Panc1 (cell line): ENCODE measurements around the gene TM9SF3. TPM values are rescaled to one million over a fixed set of nuclear protein-coding genes. Genes with fewer than 3 reads are reported as not detected.

Source experiments
- ATAC-seq: fragments of 200-7000 bp; cut with Tn5 transposase; 2 replicates; pipeline ENCODE4 v1.9.1; 2020; ENCODE audit warnings: mild to moderate bottlenecking, moderate library complexity
- BruUV-seq: library from RNA; stranded (reverse); fragments of 400-500 nt; replicated peaks from 2 replicates; lab custom pipeline; 2021; lab: Mats Ljungman, UMichigan
- CTCF ChIA-PET: fragments of 300-600 bp; sonication (Branson Sonifier 250); formaldehyde crosslinking; loops from one replicate; lab custom pipeline; 2022; ENCODE audit warnings: antibody characterized with exemption; lab: Charles Lee
- POLR2A ChIA-PET: fragments of 300-600 bp; sonication (Branson Sonifier 250); formaldehyde crosslinking; loops from one replicate; lab custom pipeline; 2022; ENCODE audit warnings: antibody characterized with exemption; lab: Charles Lee
- DNase-seq: peaks from one replicate; pipeline ENCODE4 v3.0.0-alpha.2; 2010; ENCODE audit warnings: low read depth, low spot score
- H3K27ac ChIP-seq: 2 replicates; pipeline ENCODE4 v1.5.1; 2011; ENCODE audit warnings: mild to moderate bottlenecking, low read length, inconsistent platforms
- H3K27me3 ChIP-seq: fragments of 200-500 bp; sonication (Bioruptor generic); 2 replicates; pipeline ENCODE4 v1.6.0; 2014; ENCODE audit warnings: low read length, inconsistent platforms; ENCODE audit not compliant: control insufficient read depth, insufficient read depth
- H3K36me3 ChIP-seq: fragments of 200-500 bp; sonication (Bioruptor generic); 2 replicates; pipeline ENCODE4 v1.5.1; 2014; ENCODE audit warnings: inconsistent platforms, mild to moderate bottlenecking, low read length, moderate library complexity; ENCODE audit not compliant: control insufficient read depth, insufficient read depth
- H3K4me1 ChIP-seq: 2 replicates; pipeline ENCODE4 v1.5.1; 2011; ENCODE audit warnings: inconsistent platforms, mild to moderate bottlenecking, low read length, moderate library complexity; ENCODE audit not compliant: control insufficient read depth, insufficient read depth
- H3K4me3 ChIP-seq, 2 experiments: 2 replicates each; pipeline ENCODE4 v1.5.1; 2011 to 2012; ENCODE audit warnings: low read depth in 2 of 2, low read length in 2 of 2, mild to moderate bottlenecking in 2 of 2, inconsistent platforms in 1 of 2, moderate library complexity in 1 of 2
- H3K9me3 ChIP-seq: fragments of 200-500 bp; sonication (Bioruptor generic); 2 replicates; pipeline ENCODE4 v1.5.1; 2014; ENCODE audit warnings: low read depth, mild to moderate bottlenecking, inconsistent platforms, low read length, moderate library complexity; ENCODE audit not compliant: control insufficient read depth, insufficient read depth
- CTCF ChIP-seq: fragments of 450-650 bp; IDR thresholded peaks from 2 replicates; pipeline ENCODE4 v1.5.1; 2017; ENCODE audit warnings: mild to moderate bottlenecking
- POLR2AphosphoS5 ChIP-seq: IDR thresholded peaks from 2 replicates; pipeline ENCODE4 v1.6.1; 2012; ENCODE audit warnings: mild to moderate bottlenecking, low read depth, low read length, moderate library complexity
- SIN3A ChIP-seq: IDR thresholded peaks from 2 replicates; pipeline ENCODE4 v1.6.1; 2012; ENCODE audit warnings: low read depth, mild to moderate bottlenecking, low read length, moderate library complexity, borderline replicate concordance; ENCODE audit not compliant: insufficient read depth
- TCF7L2 ChIP-seq: IDR thresholded peaks from 2 replicates; pipeline ENCODE4 v1.6.1; 2011; ENCODE audit warnings: mild to moderate bottlenecking, low read depth, low read length, inconsistent platforms
- in situ Hi-C: cut with HindIII; loops from 2 replicates; pipeline ENCODE4 v1.10.0; 2016; ENCODE audit warnings: low sequenced_read_pairs, low pct_unique_long_range_greater_than_20kb
- intact Hi-C: fragments of 100-400 bp; cut with micrococcal nuclease; formaldehyde crosslinking; loops from one replicate; pipeline ENCODE4 v1.10.0; 2022; ENCODE audit not compliant: unreplicated experiment
- total RNA-seq: library from RNA; stranded (reverse); gene quantifications from one replicate; pipeline ENCODE4 v1.2.1, GENCODE V29; 2021; ENCODE audit not compliant: unreplicated experiment
- TF ChIP-seq, protein P1 (sequence below), 2 experiments: IDR thresholded peaks; 2 replicates each; pipeline ENCODE4 v1.6.1; 2011 to 2012; ENCODE audit warnings: low read depth in 2 of 2, control low read depth in 1 of 2, low read length in 1 of 2, mild to moderate bottlenecking in 1 of 2, moderate library complexity in 1 of 2; ENCODE audit not compliant: insufficient read depth in 1 of 2

TM9SF3 gene
- total RNA-seq, 1 experiment from 2014 or later: 179 TPM

- H3K4me1 ChIP-seq: no peaks in the 10 kb centered on the region
- intact Hi-C loops: no loop called here
- H3K4me3 ChIP-seq: no peak overlapping the region
- DNase-seq (no peak), ATAC-seq (no peak)
- no peaks in the 10 kb centered on the region for H3K36me3 ChIP-seq
- POLR2A ChIA-PET: no interaction called here
- in situ Hi-C loops: no loop called here
- CTCF ChIA-PET: no interaction called here
- TF ChIP-seq, protein P1, sequence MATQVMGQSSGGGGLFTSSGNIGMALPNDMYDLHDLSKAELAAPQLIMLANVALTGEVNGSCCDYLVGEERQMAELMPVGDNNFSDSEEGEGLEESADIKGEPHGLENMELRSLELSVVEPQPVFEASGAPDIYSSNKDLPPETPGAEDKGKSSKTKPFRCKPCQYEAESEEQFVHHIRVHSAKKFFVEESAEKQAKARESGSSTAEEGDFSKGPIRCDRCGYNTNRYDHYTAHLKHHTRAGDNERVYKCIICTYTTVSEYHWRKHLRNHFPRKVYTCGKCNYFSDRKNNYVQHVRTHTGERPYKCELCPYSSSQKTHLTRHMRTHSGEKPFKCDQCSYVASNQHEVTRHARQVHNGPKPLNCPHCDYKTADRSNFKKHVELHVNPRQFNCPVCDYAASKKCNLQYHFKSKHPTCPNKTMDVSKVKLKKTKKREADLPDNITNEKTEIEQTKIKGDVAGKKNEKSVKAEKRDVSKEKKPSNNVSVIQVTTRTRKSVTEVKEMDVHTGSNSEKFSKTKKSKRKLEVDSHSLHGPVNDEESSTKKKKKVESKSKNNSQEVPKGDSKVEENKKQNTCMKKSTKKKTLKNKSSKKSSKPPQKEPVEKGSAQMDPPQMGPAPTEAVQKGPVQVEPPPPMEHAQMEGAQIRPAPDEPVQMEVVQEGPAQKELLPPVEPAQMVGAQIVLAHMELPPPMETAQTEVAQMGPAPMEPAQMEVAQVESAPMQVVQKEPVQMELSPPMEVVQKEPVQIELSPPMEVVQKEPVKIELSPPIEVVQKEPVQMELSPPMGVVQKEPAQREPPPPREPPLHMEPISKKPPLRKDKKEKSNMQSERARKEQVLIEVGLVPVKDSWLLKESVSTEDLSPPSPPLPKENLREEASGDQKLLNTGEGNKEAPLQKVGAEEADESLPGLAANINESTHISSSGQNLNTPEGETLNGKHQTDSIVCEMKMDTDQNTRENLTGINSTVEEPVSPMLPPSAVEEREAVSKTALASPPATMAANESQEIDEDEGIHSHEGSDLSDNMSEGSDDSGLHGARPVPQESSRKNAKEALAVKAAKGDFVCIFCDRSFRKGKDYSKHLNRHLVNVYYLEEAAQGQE (IDR thresholded peaks at IDR 0.05; ENCODE audit: insufficient read depth in 1 of 2, low read depth in 2 of 2, low read length in 1 of 2): no peak
- no peak for TF ChIP-seq POLR2AphosphoS5
- no TSS peak for BruUV-seq
- H3K9me3 ChIP-seq: no peaks in the 10 kb centered on the region
- H3K27me3 ChIP-seq: peaks cover 11% of the 10 kb centered on the region
- no peak overlapping the region for H3K27ac ChIP-seq
These were observed 24.0 kb upstream of the TM9SF3 start for GRCh38 chr10:96610817-96611216.

GRCh38 chr10:96609510-96609909 is 22.7 kb upstream of the TM9SF3 start:
- no peak overlapping the region for H3K4me3 ChIP-seq
- DNase-seq (no peak), ATAC-seq (no peak)
- intact Hi-C loops: no loop called here
- POLR2A ChIA-PET: no interaction called here
- H3K27me3 ChIP-seq: peaks cover 11% of the 10 kb centered on the region
- no TSS peak for BruUV-seq
- H3K27ac ChIP-seq: no peak overlapping the region
- in situ Hi-C loops: no loop called here
- CTCF ChIA-PET: no interaction called here
- H3K9me3 ChIP-seq: no peaks in the 10 kb centered on the region
- TF ChIP-seq, protein P1 (IDR thresholded peaks at IDR 0.05; ENCODE audit: insufficient read depth in 1 of 2, low read depth in 2 of 2, low read length in 1 of 2): no peak
- no peak for TF ChIP-seq TCF7L2
- no peak for TF ChIP-seq CTCF
- TF ChIP-seq POLR2AphosphoS5: no peak
- no peak for TF ChIP-seq SIN3A
- H3K4me1 ChIP-seq: no peaks in the 10 kb centered on the region
- no peaks in the 10 kb centered on the region for H3K36me3 ChIP-seq
